Stimulated activated CD4-positive, alpha-beta T cell treated with anti-CD3 and anti-CD28 coated beads, Interleukin-4, amount 100 ng/mL, for 4 hours (primary cell): ENCODE measurements around the gene TMEM185A.
"Not testable (repeated sequence)": the region's sequence is repeated elsewhere in the genome, so short reads cannot be mapped to it uniquely, and the experiment has no call there.

Experiments used
- DNase-seq, 2 experiments: peaks; one replicate each; pipeline ENCODE4 v3.0.0-alpha.2; 2020

TMEM185A gene

GRCh38 chrX:149550454-149550853 lies 81.1 kb downstream of the TMEM185A start:
- DNase-seq: not testable (repeated sequence)

- not testable (repeated sequence) for DNase-seq
Measured at GRCh38 chrX:149549701-149550100, 81.9 kb downstream of the TMEM185A start, which contains the start of gene HSFX3. Gene HSFX3 (minus strand): TSS chrX:149549924. CDS start chrX:149549852, 72 bp downstream.

- not testable (repeated sequence) for DNase-seq
Measured at GRCh38 chrX:149547782-149548181, 83.8 kb downstream of the TMEM185A start.

GRCh38 chrX:149546962-149547361 lies 84.6 kb downstream of the TMEM185A start:
- not testable (repeated sequence) for DNase-seq
